Measurements from ENCODE around the gene GRB7.
A peak's percentile ranks its signal among the peaks of the same experiment; 100 is the strongest.
"Not testable (repeated sequence)": the region's sequence is repeated elsewhere in the genome, so short reads cannot be mapped to it uniquely, and the experiment has no call there.

Gene GRB7

GRCh38 chr17:39709998-39710964 lies 27.5 kb upstream of the GRB7 start:
- no peak for DNase-seq (ENCODE audit: low read depth)

- DNase-seq (ENCODE audit: low read depth) = not testable (repeated sequence)
Measured at GRCh38 chr17:39711071-39711470, 26.7 kb upstream of the GRB7 start.

- DNase-seq (ENCODE audit: low read depth) = no peak
Measured at GRCh38 chr17:39711851-39712250, 25.9 kb upstream of the GRB7 start.

- DNase-seq (ENCODE audit: low read depth) = no peak
Measured at GRCh38 chr17:39714234-39714633, 23.5 kb upstream of the GRB7 start.

- DNase-seq (ENCODE audit: low read depth) = no peak
Measured at GRCh38 chr17:39715375-39716072, 22.2 kb upstream of the GRB7 start.

- DNase-seq (ENCODE audit: low read depth) = no peak
Measured at GRCh38 chr17:39716073-39716818, 21.5 kb upstream of the GRB7 start.

GRCh38 chr17:39716879-39717536 lies 20.7 kb upstream of the GRB7 start:
- no peak for DNase-seq (ENCODE audit: low read depth)

GRCh38 chr17:39717660-39718059 lies 20.1 kb upstream of the GRB7 start:
- no peak for DNase-seq (ENCODE audit: low read depth)

- DNase-seq (ENCODE audit: low read depth) = no peak
Measured at GRCh38 chr17:39719563-39720355, 18.0 kb upstream of the GRB7 start.

- DNase-seq (ENCODE audit: low read depth) = no peak
Measured at GRCh38 chr17:39722104-39722503, 15.6 kb upstream of the GRB7 start.

- DNase-seq (ENCODE audit: low read depth) = no peak
Measured at GRCh38 chr17:39722965-39723848, 14.5 kb upstream of the GRB7 start.

- no peak for DNase-seq (ENCODE audit: low read depth)
Measured at GRCh38 chr17:39724731-39725130, 13.0 kb upstream of the GRB7 start.

GRCh38 chr17:39725923-39726322 lies 11.8 kb upstream of the GRB7 start:
- not testable (repeated sequence) for DNase-seq (ENCODE audit: low read depth)

- no peak for DNase-seq (ENCODE audit: low read depth)
Measured at GRCh38 chr17:39726617-39727016, 11.1 kb upstream of the GRB7 start.

- DNase-seq (ENCODE audit: low read depth) = no peak
Measured at GRCh38 chr17:39727556-39727955, 10.2 kb upstream of the GRB7 start.

GRCh38 chr17:39729280-39729851 lies 8.4 kb upstream of the GRB7 start:
- DNase-seq (ENCODE audit: low read depth) = no peak

GRCh38 chr17:39730095-39730921 lies 7.4 kb upstream of the GRB7 start, which contains the start of gene MIEN1:
MIEN1 (minus strand) TSS chr17:39730532; CDS start chr17:39730495, 37 bp downstream.
- peak; percentile 92 for DNase-seq (ENCODE audit: low read depth)

GRCh38 chr17:39732586-39732985 lies 5.2 kb upstream of the GRB7 start:
- DNase-seq (ENCODE audit: low read depth) = no peak

- no peak for DNase-seq (ENCODE audit: low read depth)
Measured at GRCh38 chr17:39735882-39736281, 1.9 kb upstream of the GRB7 start.
